Mucosa of rectum (tissue), 2 donors: ENCODE results near the gene MCTP1.

ENCODE experiments used
- H3K27ac ChIP-seq, 2 donors: one replicate each; pipeline ENCODE4 v1.7.0; 2013; ENCODE audit warnings: inconsistent platforms in 2 of 2, low read depth in 2 of 2, low read length in 2 of 2
- H3K27me3 ChIP-seq, 2 donors: one replicate each; pipeline ENCODE4 v1.7.0; 2013; ENCODE audit warnings: low read length in 2 of 2; ENCODE audit not compliant: control insufficient read depth in 2 of 2, insufficient read depth in 2 of 2
- H3K36me3 ChIP-seq, 2 donors: one replicate each; pipeline ENCODE4 v1.7.0; 2013; ENCODE audit warnings: low read length in 2 of 2; ENCODE audit not compliant: control insufficient read depth in 2 of 2, insufficient read depth in 2 of 2
- H3K4me1 ChIP-seq, 2 donors: one replicate each; pipeline ENCODE4 v1.7.0; 2013; ENCODE audit warnings: low read length in 2 of 2, mild to moderate bottlenecking in 1 of 2; ENCODE audit not compliant: control insufficient read depth in 2 of 2, insufficient read depth in 2 of 2
- H3K4me3 ChIP-seq, 2 donors: one replicate each; pipeline ENCODE4 v1.7.0; 2013; ENCODE audit warnings: low read length in 2 of 2
- H3K9ac ChIP-seq, 2 donors: one replicate each; pipeline ENCODE4 v1.7.0; 2013; ENCODE audit warnings: low read length in 2 of 2, low read depth in 1 of 2, mild to moderate bottlenecking in 1 of 2
- H3K9me3 ChIP-seq, 2 donors: one replicate each; pipeline ENCODE4 v1.7.0; 2013; ENCODE audit warnings: low read length in 2 of 2; ENCODE audit not compliant: control insufficient read depth in 2 of 2
- donor health status: healthy.
- donor health status: Normal muscosa, but diverticular disease.

MCTP1 gene

DNA sequence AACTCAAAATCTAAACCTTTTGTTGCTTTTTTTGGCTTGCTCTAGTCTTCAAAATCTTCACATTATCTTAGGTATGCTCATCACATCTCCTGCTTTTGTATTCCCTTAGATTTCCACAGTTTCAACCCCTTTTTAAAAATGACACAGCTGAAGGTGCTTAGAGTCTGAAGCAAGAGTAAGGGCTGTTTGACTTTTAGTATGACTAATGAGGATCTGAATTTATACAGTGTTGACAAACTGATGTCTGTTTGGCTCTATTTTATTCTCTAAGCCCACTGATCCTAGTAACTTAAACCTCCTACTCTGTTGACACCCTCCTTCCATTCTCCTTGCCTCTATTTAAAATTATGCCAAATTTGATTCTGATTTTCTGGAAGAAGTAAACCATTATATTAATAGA, 200.1 kb downstream of the MCTP1 start:
- no peaks in the 10 kb centered on the region for H3K9me3 ChIP-seq
- no peak overlapping the region for H3K27ac ChIP-seq
- no peak overlapping the region for H3K4me3 ChIP-seq
- no peak overlapping the region for H3K9ac ChIP-seq
- H3K4me1 ChIP-seq = no peaks in the 10 kb centered on the region
- H3K27me3 ChIP-seq = no peaks in the 10 kb centered on the region
- no peaks in the 10 kb centered on the region for H3K36me3 ChIP-seq

GRCh38 chr5:95083606-95084005, 201.3 kb downstream of the MCTP1 start:
- no peak overlapping the region for H3K9ac ChIP-seq
- H3K4me3 ChIP-seq = no peak overlapping the region
- H3K27me3 ChIP-seq = no peaks in the 10 kb centered on the region
- no peaks in the 10 kb centered on the region for H3K4me1 ChIP-seq
- H3K27ac ChIP-seq = no peak overlapping the region
- no peaks in the 10 kb centered on the region for H3K9me3 ChIP-seq
- H3K36me3 ChIP-seq = no peaks in the 10 kb centered on the region

DNA sequence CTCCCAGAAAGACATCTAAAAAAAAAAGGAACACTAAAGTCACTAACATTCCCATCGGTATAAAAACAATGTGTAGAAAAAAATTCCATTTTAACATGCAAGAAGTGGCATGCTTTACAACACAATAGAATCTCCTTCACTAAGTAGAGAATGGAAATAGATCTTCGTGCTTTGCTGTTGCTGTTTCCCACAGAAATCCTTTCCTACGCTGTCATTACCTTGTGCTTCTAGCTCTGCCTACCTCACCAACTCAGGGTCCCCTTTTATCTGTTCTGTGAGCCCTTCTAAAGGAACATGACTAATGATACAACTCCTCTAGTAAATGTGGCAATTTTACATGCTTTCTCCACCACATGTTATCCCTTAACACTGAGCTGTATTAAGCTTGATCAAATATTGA, 202.9 kb downstream of the MCTP1 start:
- no peaks in the 10 kb centered on the region for H3K9me3 ChIP-seq
- H3K4me1 ChIP-seq = no peaks in the 10 kb centered on the region
- no peaks in the 10 kb centered on the region for H3K36me3 ChIP-seq
- peak overlapping the region; percentile 51 to 63 for H3K4me3 ChIP-seq
- peak overlapping the region in 1 of 2 donors; percentile 5 for H3K27ac ChIP-seq
- H3K9ac ChIP-seq = no peak overlapping the region
- no peaks in the 10 kb centered on the region for H3K27me3 ChIP-seq

GRCh38 chr5:95081500-95081960, 203.4 kb downstream of the MCTP1 start:
- peak overlapping the region; percentile 51 to 63 for H3K4me3 ChIP-seq
- H3K9ac ChIP-seq = no peak overlapping the region
- no peaks in the 10 kb centered on the region for H3K9me3 ChIP-seq
- H3K27me3 ChIP-seq = no peaks in the 10 kb centered on the region
- no peaks in the 10 kb centered on the region for H3K4me1 ChIP-seq
- no peaks in the 10 kb centered on the region for H3K36me3 ChIP-seq
- H3K27ac ChIP-seq = peak overlapping the region; percentile 5 to 52

DNA sequence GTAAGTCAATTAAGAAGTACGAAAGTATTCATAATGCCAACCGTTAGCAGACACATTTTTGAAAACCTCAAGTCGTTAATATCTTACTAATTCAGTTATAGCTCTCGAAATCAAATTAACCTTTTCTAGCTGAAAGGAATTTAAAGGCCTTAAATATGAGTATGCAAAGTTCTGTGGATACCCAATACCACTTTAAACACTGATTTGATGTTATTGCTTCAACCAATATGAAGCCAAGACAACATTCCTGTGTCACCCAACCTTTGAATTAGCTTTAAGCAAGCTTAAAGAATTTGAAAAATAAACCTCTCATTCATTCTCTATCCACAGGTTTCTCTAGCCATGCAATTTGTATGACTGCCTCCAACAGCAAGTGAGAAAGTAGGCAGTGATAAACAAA, 204.5 kb downstream of the MCTP1 start:
- H3K27ac ChIP-seq = peak overlapping the region in 1 of 2 donors; percentile 37
- H3K9ac ChIP-seq = no peak overlapping the region
- no peaks in the 10 kb centered on the region for H3K36me3 ChIP-seq

DNA sequence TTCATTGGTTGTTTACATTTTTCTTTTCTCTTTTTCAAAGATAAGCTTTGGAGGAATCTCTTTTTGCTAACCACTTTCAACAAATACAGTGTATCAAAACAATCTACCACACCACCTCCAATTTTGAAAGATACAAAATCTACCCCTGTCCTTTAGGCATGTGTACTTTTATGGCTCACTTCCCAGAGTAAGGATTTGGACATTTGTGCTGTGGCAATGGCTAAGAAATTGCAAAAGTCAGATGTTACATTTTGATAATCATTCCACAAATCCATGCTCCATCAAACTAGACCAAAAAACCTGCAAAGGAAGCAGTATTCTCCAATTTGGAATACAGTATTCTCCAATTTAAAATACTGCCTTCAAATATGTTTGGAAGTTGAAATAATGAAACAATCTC, 204.9 kb downstream of the MCTP1 start:
- Histone ChIP-seq H3K36me3 (no peaks in the 10 kb centered on the region), H3K4me1 (no peaks in the 10 kb centered on the region), H3K27me3 (no peaks in the 10 kb centered on the region), H3K4me3 (peak overlapping the region; percentile 37 to 63), H3K27ac (no peak overlapping the region), H3K9me3 (no peaks in the 10 kb centered on the region), H3K9ac (no peak overlapping the region)

More for the DNA sequence above, 204.5 kb downstream of the MCTP1 start:
- no peaks in the 10 kb centered on the region for H3K9me3 ChIP-seq
- H3K4me3 ChIP-seq = peak overlapping the region; percentile 37 to 63
- H3K27me3 ChIP-seq = no peaks in the 10 kb centered on the region
- no peaks in the 10 kb centered on the region for H3K4me1 ChIP-seq

- no peaks in the 10 kb centered on the region for H3K36me3 ChIP-seq
- H3K4me3 ChIP-seq = no peak overlapping the region
- no peaks in the 10 kb centered on the region for H3K27me3 ChIP-seq
- no peaks in the 10 kb centered on the region for H3K4me1 ChIP-seq
- H3K9ac ChIP-seq = no peak overlapping the region
- no peak overlapping the region for H3K27ac ChIP-seq
- H3K9me3 ChIP-seq = no peaks in the 10 kb centered on the region
Observed at GRCh38 chr5:95078868-95079267, 206.0 kb downstream of the MCTP1 start.

GRCh38 chr5:95076395-95077185, 208.3 kb downstream of the MCTP1 start:
- Histone ChIP-seq H3K4me3 (no peak overlapping the region), H3K4me1 (no peaks in the 10 kb centered on the region), H3K9ac (no peak overlapping the region), H3K9me3 (no peaks in the 10 kb centered on the region), H3K36me3 (no peaks in the 10 kb centered on the region), H3K27ac (no peak overlapping the region), H3K27me3 (no peaks in the 10 kb centered on the region)

- no peak overlapping the region for H3K27ac ChIP-seq
- no peaks in the 10 kb centered on the region for H3K36me3 ChIP-seq
- H3K4me3 ChIP-seq = no peak overlapping the region
- H3K27me3 ChIP-seq = no peaks in the 10 kb centered on the region
- H3K9ac ChIP-seq = no peak overlapping the region
- no peaks in the 10 kb centered on the region for H3K9me3 ChIP-seq
- H3K4me1 ChIP-seq = no peaks in the 10 kb centered on the region
Observed at GRCh38 chr5:95075111-95075510, 209.8 kb downstream of the MCTP1 start.

GRCh38 chr5:95072281-95072680, 212.6 kb downstream of the MCTP1 start:
- H3K36me3 ChIP-seq = no peaks in the 10 kb centered on the region
- no peak overlapping the region for H3K27ac ChIP-seq
- H3K9ac ChIP-seq = no peak overlapping the region
- H3K4me3 ChIP-seq = no peak overlapping the region
- H3K4me1 ChIP-seq = no peaks in the 10 kb centered on the region
- no peaks in the 10 kb centered on the region for H3K9me3 ChIP-seq
- no peaks in the 10 kb centered on the region for H3K27me3 ChIP-seq
